ENCODE data around the gene STX1B.
A peak's percentile ranks its signal among the peaks of the same experiment; 100 is the strongest.

Gene STX1B

GRCh38 chr16:30958175-30959079 lies 52.0 kb downstream of the STX1B start:
- no peaks in the 10 kb centered on the region for H3K9me3 ChIP-seq (ENCODE audit: control insufficient read depth, insufficient read depth, low read depth, low read length)
- H3K27me3 ChIP-seq (ENCODE audit: control insufficient read depth, insufficient read depth, low read length): no peaks in the 10 kb centered on the region
- H3K4me1 ChIP-seq (ENCODE audit: control insufficient read depth, insufficient read depth, low read length): peaks cover 6% of the 10 kb centered on the region; the same call in 1 of the 2 replicates
- H3K36me3 ChIP-seq (ENCODE audit: control insufficient read depth, insufficient read depth, low read length): peaks cover 48% of the 10 kb centered on the region
- H3K4me3 ChIP-seq (ENCODE audit: low read depth, low read length): peak overlapping the region; percentile 84
- H3K9ac ChIP-seq (ENCODE audit: low read length): peak overlapping the region; percentile 100
- H3K27ac ChIP-seq (ENCODE audit: low read depth, low read length): no peak overlapping the region

- Histone ChIP-seq H3K36me3 (ENCODE audit: control insufficient read depth, insufficient read depth, low read length) (peaks cover 40% of the 10 kb centered on the region), H3K4me3 (ENCODE audit: low read depth, low read length) (peak within 1 kb of the TSS; percentile 84), H3K9me3 (ENCODE audit: control insufficient read depth, insufficient read depth, low read depth, low read length) (no peaks in the 10 kb centered on the region), H3K27me3 (ENCODE audit: control insufficient read depth, insufficient read depth, low read length) (no peaks in the 10 kb centered on the region), H3K27ac (ENCODE audit: low read depth, low read length) (peak within 1 kb of the TSS; percentile 100), H3K4me1 (ENCODE audit: control insufficient read depth, insufficient read depth, low read length) (peaks cover 6% of the 10 kb centered on the region; the same call in 1 of the 2 replicates), H3K9ac (ENCODE audit: low read length) (peak within 1 kb of the TSS; percentile 100)
Measured at GRCh38 chr16:30957456-30958174, 52.8 kb downstream of the STX1B start, which contains the start of gene SETD1A. TSS of gene SETD1A (plus strand) at chr16:30957754. CDS start at chr16:30958732, 978 bp downstream.

GRCh38 chr16:30956601-30957455 lies 53.6 kb downstream of the STX1B start:
- H3K4me1 ChIP-seq (ENCODE audit: control insufficient read depth, insufficient read depth, low read length): peaks cover 6% of the 10 kb centered on the region; the same call in 1 of the 2 replicates
- peak overlapping the region; percentile 84 for H3K4me3 ChIP-seq (ENCODE audit: low read depth, low read length)
- peak overlapping the region; percentile 100 for H3K27ac ChIP-seq (ENCODE audit: low read depth, low read length)
- H3K27me3 ChIP-seq (ENCODE audit: control insufficient read depth, insufficient read depth, low read length): no peaks in the 10 kb centered on the region
- H3K9me3 ChIP-seq (ENCODE audit: control insufficient read depth, insufficient read depth, low read depth, low read length): no peaks in the 10 kb centered on the region
- H3K36me3 ChIP-seq (ENCODE audit: control insufficient read depth, insufficient read depth, low read length): peaks cover 32% of the 10 kb centered on the region
- peak overlapping the region; percentile 100 for H3K9ac ChIP-seq (ENCODE audit: low read length)

- no peaks in the 10 kb centered on the region for H3K9me3 ChIP-seq (ENCODE audit: control insufficient read depth, insufficient read depth, low read depth, low read length)
- H3K9ac ChIP-seq (ENCODE audit: low read length): no peak overlapping the region
- no peak overlapping the region for H3K4me3 ChIP-seq (ENCODE audit: low read depth, low read length)
- H3K36me3 ChIP-seq (ENCODE audit: control insufficient read depth, insufficient read depth, low read length): peaks cover 15% of the 10 kb centered on the region
- no peak overlapping the region for H3K27ac ChIP-seq (ENCODE audit: low read depth, low read length)
- H3K4me1 ChIP-seq (ENCODE audit: control insufficient read depth, insufficient read depth, low read length): peaks cover 13% of the 10 kb centered on the region
- no peaks in the 10 kb centered on the region for H3K27me3 ChIP-seq (ENCODE audit: control insufficient read depth, insufficient read depth, low read length)
Measured at GRCh38 chr16:30954993-30955392, 55.4 kb downstream of the STX1B start.

GRCh38 chr16:30953511-30954124 lies 56.8 kb downstream of the STX1B start:
- peaks cover 16% of the 10 kb centered on the region for H3K4me1 ChIP-seq (ENCODE audit: control insufficient read depth, insufficient read depth, low read length)
- no peaks in the 10 kb centered on the region for H3K27me3 ChIP-seq (ENCODE audit: control insufficient read depth, insufficient read depth, low read length)
- H3K36me3 ChIP-seq (ENCODE audit: control insufficient read depth, insufficient read depth, low read length): peaks cover under 1% of the 10 kb centered on the region; the same call in 1 of the 2 replicates
- H3K27ac ChIP-seq (ENCODE audit: low read depth, low read length): no peak overlapping the region
- H3K9ac ChIP-seq (ENCODE audit: low read length): no peak overlapping the region
- H3K9me3 ChIP-seq (ENCODE audit: control insufficient read depth, insufficient read depth, low read depth, low read length): no peaks in the 10 kb centered on the region
- no peak overlapping the region for H3K4me3 ChIP-seq (ENCODE audit: low read depth, low read length)

GRCh38 chr16:30953111-30953510 lies 57.3 kb downstream of the STX1B start:
- Histone ChIP-seq H3K9me3 (ENCODE audit: control insufficient read depth, insufficient read depth, low read depth, low read length) (no peaks in the 10 kb centered on the region), H3K27me3 (ENCODE audit: control insufficient read depth, insufficient read depth, low read length) (no peaks in the 10 kb centered on the region), H3K9ac (ENCODE audit: low read length) (no peak overlapping the region), H3K4me1 (ENCODE audit: control insufficient read depth, insufficient read depth, low read length) (peaks cover 14% of the 10 kb centered on the region), H3K27ac (ENCODE audit: low read depth, low read length) (no peak overlapping the region), H3K36me3 (ENCODE audit: control insufficient read depth, insufficient read depth, low read length) (no peaks in the 10 kb centered on the region), H3K4me3 (ENCODE audit: low read depth, low read length) (no peak overlapping the region)

GRCh38 chr16:30951750-30952149 lies 58.7 kb downstream of the STX1B start:
- Histone ChIP-seq H3K4me3 (ENCODE audit: low read depth, low read length) (no peak overlapping the region), H3K9ac (ENCODE audit: low read length) (no peak overlapping the region), H3K36me3 (ENCODE audit: control insufficient read depth, insufficient read depth, low read length) (peaks cover 5% of the 10 kb centered on the region), H3K27ac (ENCODE audit: low read depth, low read length) (no peak overlapping the region), H3K9me3 (ENCODE audit: control insufficient read depth, insufficient read depth, low read depth, low read length) (no peaks in the 10 kb centered on the region), H3K4me1 (ENCODE audit: control insufficient read depth, insufficient read depth, low read length) (peaks cover 19% of the 10 kb centered on the region), H3K27me3 (ENCODE audit: control insufficient read depth, insufficient read depth, low read length) (no peaks in the 10 kb centered on the region)

- no peak overlapping the region for H3K27ac ChIP-seq (ENCODE audit: low read depth, low read length)
- H3K4me1 ChIP-seq (ENCODE audit: control insufficient read depth, insufficient read depth, low read length): peaks cover 23% of the 10 kb centered on the region
- H3K4me3 ChIP-seq (ENCODE audit: low read depth, low read length): no peak overlapping the region
- peaks cover 9% of the 10 kb centered on the region for H3K36me3 ChIP-seq (ENCODE audit: control insufficient read depth, insufficient read depth, low read length)
- no peaks in the 10 kb centered on the region for H3K27me3 ChIP-seq (ENCODE audit: control insufficient read depth, insufficient read depth, low read length)
- no peak overlapping the region for H3K9ac ChIP-seq (ENCODE audit: low read length)
- no peaks in the 10 kb centered on the region for H3K9me3 ChIP-seq (ENCODE audit: control insufficient read depth, insufficient read depth, low read depth, low read length)
Measured at GRCh38 chr16:30951193-30951592, 59.2 kb downstream of the STX1B start.

- Histone ChIP-seq H3K9ac (ENCODE audit: low read length) (peak overlapping the region; percentile 20), H3K4me3 (ENCODE audit: low read depth, low read length) (peak overlapping the region; percentile 75), H3K9me3 (ENCODE audit: control insufficient read depth, insufficient read depth, low read depth, low read length) (no peaks in the 10 kb centered on the region), H3K27ac (ENCODE audit: low read depth, low read length) (no peak overlapping the region), H3K36me3 (ENCODE audit: control insufficient read depth, insufficient read depth, low read length) (peaks cover 9% of the 10 kb centered on the region), H3K4me1 (ENCODE audit: control insufficient read depth, insufficient read depth, low read length) (peaks cover 23% of the 10 kb centered on the region), H3K27me3 (ENCODE audit: control insufficient read depth, insufficient read depth, low read length) (no peaks in the 10 kb centered on the region)
Measured at GRCh38 chr16:30950516-30951065, 59.8 kb downstream of the STX1B start.
